GM19463 (cell line): ENCODE results near the gene KRT17.
"Not testable (repeated sequence)": the region's sequence is repeated elsewhere in the genome, so short reads cannot be mapped to it uniquely, and the experiment has no call there.

ENCODE experiments used
- ATAC-seq: cut with Tn5 transposase; IDR thresholded peaks from one replicate; pipeline ENCODE4 v1.9.1; 2021; ENCODE audit warnings: mild to moderate bottlenecking, moderate library complexity; ENCODE audit not compliant: unreplicated experiment

Gene KRT17

DNA sequence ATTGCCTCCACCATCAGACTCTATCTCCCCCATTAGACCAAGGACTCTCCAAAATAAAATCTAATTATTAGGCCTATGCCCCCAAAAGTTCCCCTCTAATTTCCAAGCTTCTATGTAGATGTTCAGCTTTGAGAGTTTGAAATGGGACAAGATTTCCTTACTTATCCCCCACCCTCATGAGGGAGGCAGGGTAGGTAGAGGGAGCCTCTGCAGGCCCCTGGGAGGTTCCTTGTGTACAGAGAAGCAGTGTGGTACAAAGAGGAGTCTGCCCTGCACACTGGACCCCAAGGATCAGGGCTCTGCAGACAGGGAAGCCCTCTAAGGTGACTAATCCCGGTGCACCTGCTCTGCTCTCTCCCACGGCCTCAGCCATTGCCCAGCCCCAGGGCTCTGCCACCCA, 2.5 kb downstream of the KRT17 start:
- no peak for ATAC-seq

DNA sequence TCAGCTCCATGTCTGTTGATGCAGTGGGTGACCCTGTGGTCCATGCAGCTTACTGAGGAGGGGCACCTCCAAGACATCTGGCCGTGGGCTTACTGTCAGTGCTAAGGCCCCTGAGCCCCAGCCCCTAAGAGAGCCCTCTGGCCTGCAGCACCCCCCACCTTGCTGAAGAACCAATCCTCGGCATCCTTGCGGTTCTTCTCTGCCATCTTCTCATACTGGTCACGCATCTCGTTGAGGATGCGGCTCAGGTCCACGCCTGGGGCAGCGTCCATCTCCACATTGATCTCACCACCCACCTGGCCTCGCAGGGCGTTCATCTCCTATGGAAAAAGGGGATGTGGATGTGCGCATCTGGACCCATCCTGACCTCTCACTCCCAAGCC, 2.9 kb downstream of the KRT17 start:
- not testable (repeated sequence) for ATAC-seq

GRCh38 chr17:41620583-41621434, 3.6 kb downstream of the KRT17 start:
- ATAC-seq = no peak

DNA sequence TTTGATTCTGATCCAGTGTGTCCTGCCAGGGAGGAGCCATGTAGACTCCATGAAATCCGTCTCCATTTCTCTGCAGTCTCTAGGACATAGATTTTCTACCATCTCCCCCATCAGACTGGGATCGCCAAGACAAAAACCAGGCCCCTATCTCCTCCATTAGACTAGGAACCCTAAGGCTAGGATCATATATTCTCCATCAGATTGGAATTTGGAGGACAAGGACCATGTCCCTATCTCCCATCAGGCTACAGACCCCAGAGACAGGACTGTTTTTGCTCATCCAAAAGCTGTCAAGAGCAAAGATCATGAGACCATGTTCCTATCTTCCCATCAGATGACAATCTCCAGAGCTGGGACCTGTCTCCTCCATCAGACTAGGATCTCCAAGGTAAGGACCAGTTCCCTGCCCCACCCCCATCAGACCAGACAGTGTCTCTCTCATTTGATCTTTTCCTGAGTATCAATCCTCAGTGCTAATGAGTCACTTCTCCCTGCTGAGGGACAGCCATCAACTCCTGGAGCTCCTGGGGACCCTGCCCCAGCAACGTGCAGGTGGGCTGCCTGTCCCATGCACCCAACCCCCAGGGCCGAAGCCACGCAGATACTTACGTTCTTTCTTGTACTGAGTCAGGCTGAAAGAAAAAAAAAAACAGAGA, 4.3 kb downstream of the KRT17 start:
- not testable (repeated sequence) for ATAC-seq

DNA sequence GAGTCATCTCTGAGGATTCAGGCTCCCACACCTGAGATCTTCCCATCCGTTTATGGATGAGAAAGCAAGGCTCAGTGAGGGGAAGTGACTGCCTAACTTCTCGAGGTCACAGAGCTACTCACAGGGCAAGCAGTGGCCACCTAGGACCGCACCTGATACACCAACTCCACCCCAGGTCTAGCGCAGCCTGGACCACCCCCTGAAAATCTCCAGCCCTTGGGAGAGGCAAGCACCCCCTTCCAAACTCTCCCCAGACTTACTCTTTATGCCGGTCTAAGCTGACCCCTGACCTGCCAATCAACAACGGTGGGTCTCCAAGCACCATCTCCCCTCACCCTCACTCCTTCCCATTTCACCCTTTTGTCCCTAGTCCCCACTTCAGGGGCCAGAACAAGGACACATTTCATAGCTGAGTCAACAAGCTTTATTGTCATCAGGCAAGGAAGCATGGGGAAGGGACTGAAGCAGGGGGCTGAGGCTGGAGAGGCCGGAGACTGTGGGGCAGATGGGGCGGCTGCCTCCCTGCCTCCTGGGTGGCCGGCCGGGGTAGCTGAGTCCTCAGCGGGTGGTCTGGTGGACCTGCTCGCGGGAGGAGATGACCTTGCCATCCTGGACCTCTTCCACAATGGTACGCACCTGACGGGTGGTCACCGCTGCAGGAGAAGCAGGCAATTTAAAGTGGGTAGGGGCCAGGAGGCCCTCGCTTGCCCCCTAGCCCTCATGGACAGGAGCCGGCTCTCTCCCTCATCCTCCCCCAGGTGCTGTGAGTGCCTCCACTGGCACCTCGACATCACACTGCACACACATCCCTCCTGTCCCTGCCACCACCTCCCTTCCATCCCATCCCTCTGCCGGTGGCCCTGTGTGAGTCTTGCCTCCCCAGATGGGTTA, 5.1 kb downstream of the KRT17 start:
- ATAC-seq = no peak

GRCh38 chr17:41618341-41619035, 5.9 kb downstream of the KRT17 start:
- no peak for ATAC-seq

- no peak for ATAC-seq
Measured at GRCh38 chr17:41617698-41618097, 6.7 kb downstream of the KRT17 start.

DNA sequence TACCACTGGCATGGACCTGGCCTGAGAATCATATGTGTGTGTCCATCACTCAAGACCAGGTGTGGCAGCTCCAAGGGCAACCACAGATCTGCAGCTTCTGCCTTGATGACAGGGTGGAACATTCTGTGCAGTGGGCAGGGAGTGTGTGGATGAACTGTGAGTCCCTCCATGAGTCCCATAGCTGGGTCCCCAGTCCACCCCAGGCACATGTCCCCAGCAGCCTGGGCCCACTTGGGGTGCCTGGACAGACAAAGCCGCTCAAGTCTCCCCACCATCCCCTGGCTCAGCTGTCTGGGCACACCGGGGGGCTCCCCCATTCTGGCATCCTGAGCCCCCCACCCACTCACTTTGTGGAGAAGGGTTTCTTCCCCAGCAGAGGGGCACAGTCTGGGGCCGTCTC, 7.2 kb downstream of the KRT17 start:
- ATAC-seq = no peak

GRCh38 chr17:41616486-41616885, 7.9 kb downstream of the KRT17 start:
- not testable (repeated sequence) for ATAC-seq

GRCh38 chr17:41615454-41615853, 8.9 kb downstream of the KRT17 start:
- no peak for ATAC-seq

GRCh38 chr17:41614767-41615166, 9.6 kb downstream of the KRT17 start:
- ATAC-seq = not testable (repeated sequence)

DNA sequence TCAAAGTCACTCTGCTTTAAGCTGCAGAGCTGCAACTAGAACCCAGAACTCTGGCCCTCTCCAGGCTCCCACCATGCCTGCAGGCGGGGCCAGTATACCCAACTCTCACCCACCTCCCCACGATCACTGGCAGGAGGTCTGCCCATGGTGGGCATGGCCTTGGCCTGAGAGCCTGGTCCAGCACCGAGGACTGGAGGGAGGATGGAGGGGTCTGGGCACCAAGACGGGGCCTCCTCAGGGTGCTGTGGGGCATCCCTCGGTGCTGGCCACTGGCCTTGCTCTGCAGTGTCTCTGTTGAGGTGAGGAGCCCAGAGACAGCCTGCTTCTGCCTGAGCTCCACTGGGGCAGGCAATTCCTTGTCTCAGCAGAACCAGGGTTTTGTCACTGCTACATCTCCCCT, 10.3 kb downstream of the KRT17 start:
- no peak for ATAC-seq

GRCh38 chr17:41613277-41614082, 10.9 kb downstream of the KRT17 start:
- ATAC-seq = no peak

- not testable (repeated sequence) for ATAC-seq
Measured at GRCh38 chr17:41612376-41613160, 11.8 kb downstream of the KRT17 start, which contains the start of gene KRT16. TSS of gene KRT16 (minus strand) at chr17:41612767. CDS start at chr17:41612688, 79 bp downstream.

DNA sequence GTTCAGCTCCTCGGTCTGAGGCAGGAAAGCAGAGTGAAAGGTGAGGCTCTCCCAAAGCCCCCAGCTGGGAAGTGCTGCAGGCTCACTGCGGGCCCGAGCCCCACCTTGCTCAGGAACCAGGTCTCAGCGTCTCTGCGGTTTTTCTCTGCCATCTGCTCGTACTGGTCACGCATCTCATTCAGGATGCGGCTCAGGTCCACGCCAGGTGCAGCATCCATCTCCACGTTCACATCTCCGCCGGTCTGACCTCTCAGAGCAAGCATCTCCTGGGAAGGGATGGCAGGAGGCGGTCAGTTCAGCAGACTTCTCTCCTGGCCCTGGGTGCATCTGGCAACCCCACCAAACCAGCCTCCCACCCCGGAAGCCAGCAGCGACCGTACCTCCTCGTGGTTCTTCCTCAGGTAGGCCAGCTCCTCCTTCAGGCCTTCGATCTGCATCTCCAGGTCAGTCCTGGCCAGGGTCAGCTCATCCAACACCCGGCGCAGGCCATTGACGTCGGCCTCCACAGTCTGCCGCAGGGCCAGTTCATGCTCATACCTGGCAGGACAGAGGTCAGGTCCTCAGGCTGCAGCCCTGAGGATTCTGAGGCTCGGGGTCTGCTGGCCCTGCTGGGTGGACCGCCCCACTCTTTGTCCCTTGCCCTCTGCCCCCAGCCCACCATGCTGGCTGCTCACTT, 13.3 kb downstream of the KRT17 start:
- ATAC-seq = no peak

DNA sequence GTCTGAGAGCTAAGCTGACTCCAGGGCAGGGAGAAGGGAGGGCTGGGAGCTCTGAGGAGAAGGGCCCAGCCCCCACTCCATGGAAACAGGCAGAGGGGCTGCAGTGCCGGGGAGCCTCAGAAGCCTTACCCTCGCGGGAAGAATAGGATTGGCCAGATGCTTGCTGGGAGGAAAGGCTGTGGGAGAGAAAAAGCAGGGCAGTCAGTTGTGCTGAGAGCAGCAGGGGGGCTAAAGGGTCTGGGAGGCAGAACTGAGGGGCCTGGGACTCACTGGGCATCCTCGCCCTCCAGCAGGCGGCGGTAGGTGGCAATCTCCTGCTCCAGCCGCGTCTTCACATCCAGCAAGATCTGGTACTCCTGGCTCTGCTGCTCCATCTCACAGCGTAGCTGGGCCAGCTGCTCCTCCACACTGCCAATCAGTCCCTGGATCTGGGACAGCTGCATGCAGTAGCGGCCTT, 14.3 kb downstream of the KRT17 start:
- ATAC-seq = not testable (repeated sequence)

DNA sequence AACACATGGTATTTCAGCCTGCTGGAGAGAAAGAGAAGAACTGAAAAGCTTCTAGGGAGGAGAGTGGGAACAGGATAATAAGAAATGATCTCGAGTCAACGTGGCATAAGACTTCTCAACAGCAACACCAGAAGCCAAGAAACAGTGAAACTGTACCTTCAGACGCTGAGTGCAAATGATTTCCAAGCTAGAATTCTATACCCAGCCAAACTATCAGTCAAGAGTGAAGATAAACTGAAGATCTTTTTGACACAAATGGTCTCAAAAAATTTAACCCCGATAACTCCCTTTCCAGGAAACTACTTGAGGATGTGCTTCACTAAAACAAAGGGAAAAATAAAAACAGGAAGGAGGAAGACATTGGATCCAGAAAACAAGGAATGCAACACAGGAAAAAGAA, 17.4 kb downstream of the KRT17 start:
- not testable (repeated sequence) for ATAC-seq

- no peak for ATAC-seq
Measured at GRCh38 chr17:41602524-41602923, 21.9 kb downstream of the KRT17 start.
